H9 (cell line): Measurements from ENCODE around the gene VSTM2L. TPM values are rescaled to one million over a fixed set of nuclear protein-coding genes. Genes with fewer than 3 reads are reported as not detected.

Experiments
- DNase-seq: peaks from one replicate; pipeline ENCODE4 v3.0.0-alpha.2; 2017
- H2AFZ ChIP-seq: one replicate; pipeline ENCODE4 v1.6.1; 2013; ENCODE audit warnings: mild to moderate bottlenecking, low read length, control low read depth, moderate library complexity
- H2AK5ac ChIP-seq: 2 replicates; pipeline ENCODE4 v1.6.1; 2013; ENCODE audit warnings: low read length, control low read depth, mixed read lengths; ENCODE audit not compliant: insufficient read length
- H2BK120ac ChIP-seq: one replicate; pipeline ENCODE4 v1.6.1; 2013; ENCODE audit warnings: low read depth, mild to moderate bottlenecking, low read length, control low read depth, inconsistent platforms; ENCODE audit not compliant: poor library complexity, severe bottlenecking
- H2BK12ac ChIP-seq: 2 replicates; pipeline ENCODE4 v1.6.1; 2013; ENCODE audit warnings: low read length, control low read depth, mixed read lengths, low read depth; ENCODE audit not compliant: insufficient read length
- H2BK15ac ChIP-seq: 2 replicates; pipeline ENCODE4 v1.6.1; 2013; ENCODE audit warnings: low read depth, low read length, control low read depth
- H2BK20ac ChIP-seq: one replicate; pipeline ENCODE4 v1.6.1; 2013; ENCODE audit warnings: low read depth, mild to moderate bottlenecking, low read length, control low read depth, inconsistent platforms; ENCODE audit not compliant: poor library complexity, severe bottlenecking
- H2BK5ac ChIP-seq: 2 replicates; pipeline ENCODE4 v1.6.1; 2013; ENCODE audit warnings: low read length, control low read depth, mixed read lengths; ENCODE audit not compliant: insufficient read length
- H3K14ac ChIP-seq: 2 replicates; pipeline ENCODE4 v1.6.1; 2013; ENCODE audit warnings: low read length, control low read depth; ENCODE audit not compliant: insufficient read depth
- H3K18ac ChIP-seq: 2 replicates; pipeline ENCODE4 v1.6.1; 2013; ENCODE audit warnings: low read depth, mild to moderate bottlenecking, mixed read lengths, low read length, control low read depth; ENCODE audit not compliant: insufficient read length
- H3K23ac ChIP-seq: 2 replicates; pipeline ENCODE4 v1.6.1; 2013; ENCODE audit warnings: low read length, control low read depth, mixed read lengths, low read depth; ENCODE audit not compliant: insufficient read length
- H3K23me2 ChIP-seq: 2 replicates; pipeline ENCODE4 v1.6.1; 2013; ENCODE audit warnings: low read depth, mild to moderate bottlenecking, mixed read lengths, low read length, control low read depth; ENCODE audit not compliant: insufficient read length, poor library complexity, severe bottlenecking
- H3K27ac ChIP-seq: 2 replicates; pipeline ENCODE4 v1.5.1; 2013; ENCODE audit warnings: low read length, control low read depth, mixed read lengths, low read depth; ENCODE audit not compliant: insufficient read length
- H3K27me3 ChIP-seq: 2 replicates; pipeline ENCODE4 v1.6.1; 2013; ENCODE audit warnings: low read length, control low read depth, inconsistent platforms; ENCODE audit not compliant: insufficient read depth
- H3K4ac ChIP-seq: 2 replicates; pipeline ENCODE4 v1.6.1; 2013; ENCODE audit warnings: low read depth, mild to moderate bottlenecking, control low read depth, inconsistent platforms, low read length, moderate library complexity
- H3K4me1 ChIP-seq: 2 replicates; pipeline ENCODE4 v1.6.1; 2013; ENCODE audit warnings: low read length, control low read depth, inconsistent platforms; ENCODE audit not compliant: insufficient read depth
- H3K4me2 ChIP-seq: 2 replicates; pipeline ENCODE4 v1.6.1; 2013; ENCODE audit warnings: low read length, control low read depth, mixed read lengths; ENCODE audit not compliant: insufficient read length, insufficient read depth
- H3K56ac ChIP-seq: 2 replicates; pipeline ENCODE4 v1.6.1; 2013; ENCODE audit warnings: low read depth, mild to moderate bottlenecking, mixed read lengths, low read length, control low read depth; ENCODE audit not compliant: insufficient read length
- H3K79me1 ChIP-seq: 2 replicates; pipeline ENCODE4 v1.6.1; 2013; ENCODE audit warnings: low read depth, mild to moderate bottlenecking, moderate library complexity, low read length, control low read depth, inconsistent platforms; ENCODE audit not compliant: insufficient read depth, poor library complexity, severe bottlenecking
- H3K79me2 ChIP-seq: 2 replicates; pipeline ENCODE4 v1.6.1; 2013; ENCODE audit warnings: low read length, control low read depth, inconsistent platforms; ENCODE audit not compliant: insufficient read depth
- H3K9ac ChIP-seq: 2 replicates; pipeline ENCODE4 v1.6.1; 2013; ENCODE audit warnings: low read length, control low read depth, mixed read lengths; ENCODE audit not compliant: insufficient read length; ENCODE audit errors: extremely low read depth
- H3K9me3 ChIP-seq: one replicate; pipeline ENCODE4 v1.6.1; 2013; ENCODE audit warnings: low read depth, low read length, inconsistent platforms; ENCODE audit not compliant: control insufficient read depth
- H3T11ph ChIP-seq: one replicate; pipeline ENCODE4 v1.6.1; 2013; ENCODE audit warnings: mild to moderate bottlenecking, low read length, control low read depth, inconsistent platforms
- H4K20me1 ChIP-seq: one replicate; pipeline ENCODE4 v1.6.1; 2013; ENCODE audit not compliant: control insufficient read depth, insufficient read length, insufficient read depth
- H4K5ac ChIP-seq: 2 replicates; pipeline ENCODE4 v1.6.1; 2013; ENCODE audit warnings: low read depth, mild to moderate bottlenecking, mixed read lengths, low read length, control low read depth; ENCODE audit not compliant: insufficient read length
- H4K8ac ChIP-seq: replicated peaks from 2 replicates; pipeline ENCODE4 v1.6.1; 2013; ENCODE audit warnings: low read length, control low read depth, mixed read lengths, low read depth; ENCODE audit not compliant: insufficient read length
- H4K91ac ChIP-seq: 2 replicates; pipeline ENCODE4 v1.6.1; 2013; ENCODE audit warnings: low read depth, mild to moderate bottlenecking, moderate library complexity, mixed read lengths, low read length, control low read depth; ENCODE audit not compliant: insufficient read length
- H3K27ac Mint-ChIP-seq, 3 experiments: 2 replicates in 2 of 3; 3 replicates in 1 of 3; pipeline ENCODE4 v1.8.0; 2020 to 2021; ENCODE audit warnings: mixed read lengths in 3 of 3, mild to moderate bottlenecking in 1 of 3, moderate library complexity in 1 of 3
- H3K27me3 Mint-ChIP-seq: 2 replicates; pipeline ENCODE4 v1.8.0; 2021; ENCODE audit warnings: low read depth, mild to moderate bottlenecking, moderate library complexity, mixed read lengths
- H3K36me3 Mint-ChIP-seq, 3 experiments: 2 replicates in 2 of 3; 3 replicates in 1 of 3; pipeline ENCODE4 v1.8.0; 2020 to 2021; ENCODE audit warnings: low read depth in 3 of 3, mixed read lengths in 3 of 3; ENCODE audit not compliant: insufficient read depth in 1 of 3
- H3K4me1 Mint-ChIP-seq, 2 experiments: 2 replicates each; pipeline ENCODE4 v1.8.0; 2020; ENCODE audit warnings: mixed read lengths in 2 of 2
- H3K4me3 Mint-ChIP-seq, 2 experiments: 2 replicates in 1 of 2; 3 replicates in 1 of 2; pipeline ENCODE4 v1.8.0; 2020 to 2021; ENCODE audit warnings: mild to moderate bottlenecking in 2 of 2, mixed read lengths in 2 of 2, moderate library complexity in 1 of 2
- H3K9me3 Mint-ChIP-seq, 2 experiments: 2 replicates in 1 of 2; 3 replicates in 1 of 2; pipeline ENCODE4 v1.8.0; 2020; ENCODE audit warnings: mild to moderate bottlenecking in 2 of 2, mixed read lengths in 2 of 2, moderate library complexity in 1 of 2
- CTCF ChIP-seq: fragments of 200-600 bp; sonication (generic); conservative IDR thresholded peaks from 3 replicates; pipeline ENCODE4 v1.8.0; 2021; ENCODE audit warnings: antibody characterized with exemption, mild to moderate bottlenecking
- WGBS: extraction: QIAGEN DNeasy Blood & Tissue Kit; methylation state at CpG from one replicate; pipeline ENCODE4 v1.1.7; 2013; ENCODE audit warnings: missing lambda C conversion rate, low lambda C conversion rate, mixed read lengths; ENCODE audit not compliant: insufficient read length; ENCODE audit errors: extremely low coverage; 5-methylcytosine and 5-hydroxymethylcytosine counted together
- total RNA-seq: library from RNA; stranded (reverse); gene quantifications from 2 replicates; pipeline ENCODE4 v1.2.1, GENCODE V29; 2021

Gene VSTM2L
- total RNA-seq, 1 experiment from 2014 or later = 2.1 TPM

- Histone ChIP-seq H2BK5ac (no peak overlapping the region), H3T11ph (no peak overlapping the region), H3K4me2 (no peak overlapping the region), H4K20me1 (no peaks in the 10 kb centered on the region), H4K5ac (no peak overlapping the region), H3K79me1 (no peaks in the 10 kb centered on the region), H2BK20ac (no peak overlapping the region), H2AFZ (no peak overlapping the region), H2AK5ac (no peak overlapping the region), H3K18ac (no peak overlapping the region), H2BK120ac (no peak overlapping the region), H3K14ac (no peak overlapping the region), H3K23ac (no peak overlapping the region), H2BK12ac (no peak overlapping the region), H3K4ac (no peak overlapping the region), H4K8ac (no peak overlapping the region), H3K79me2 (no peaks in the 10 kb centered on the region), H3K9ac (no peak overlapping the region), H3K4me1 (no peaks in the 10 kb centered on the region), H2BK15ac (no peak overlapping the region), H3K9me3 (no peaks in the 10 kb centered on the region), H3K27me3 (no peaks in the 10 kb centered on the region), H3K23me2 (no peaks in the 10 kb centered on the region), H3K56ac (no peak overlapping the region), H3K27ac (no peak overlapping the region), H4K91ac (no peak overlapping the region)
- TF ChIP-seq CTCF = no peak
- Mint-ChIP-seq H3K4me3 (no peak overlapping the region), H3K27me3 (peaks cover 3% of the 10 kb centered on the region), H3K36me3 (peaks cover 0 to 7% (median 0%) of the 10 kb centered on the region in 3 experiments; a peak in 3 of 7 replicates), H3K9me3 (peaks cover 8 to 11% of the 10 kb centered on the region in 2 experiments; a peak in 4 of 5 replicates), H3K4me1 (peaks cover 11 to 14% of the 10 kb centered on the region in 2 experiments; a peak in 3 of 4 replicates), H3K27ac (no peak overlapping the region; a peak in 1 of 7 replicates)
- peak; percentile 25 for DNase-seq
- WGBS = no CpG with 5 or more reads among the region's 11 CpGs
Measured at GRCh38 chr20:37944456-37944981, 41.6 kb downstream of the VSTM2L start.
